Neural progenitor cell (in vitro differentiated cells): Measurements from ENCODE around the gene TCFL5. TPM values are rescaled to one million over a fixed set of nuclear protein-coding genes. Genes with fewer than 3 reads are reported as not detected.
"Not testable (repeated sequence)": the region's sequence is repeated elsewhere in the genome, so short reads cannot be mapped to it uniquely, and the experiment has no call there.

Experiments
- DNase-seq: peaks from one replicate; pipeline ENCODE4 v3.0.0-alpha.2; 2016; ENCODE audit warnings: low spot score
- H2AFZ ChIP-seq: fragments of 200-600 bp; sonication (generic); replicated peaks from 2 replicates; pipeline ENCODE4 v1.6.1; 2016; ENCODE audit warnings: antibody characterized with exemption
- H3F3A ChIP-seq: fragments of 200-600 bp; sonication (generic); 2 replicates; pipeline ENCODE4 v1.6.1; 2016; ENCODE audit warnings: antibody characterized with exemption, low read depth
- H3K27ac ChIP-seq: fragments of 200-600 bp; sonication (generic); 2 replicates; pipeline ENCODE4 v1.5.1; 2016; ENCODE audit warnings: mild to moderate bottlenecking
- H3K27me3 ChIP-seq: fragments of 200-600 bp; sonication (generic); 2 replicates; pipeline ENCODE4 v1.6.1; 2016; ENCODE audit warnings: mild to moderate bottlenecking, moderate library complexity
- H3K36me3 ChIP-seq: fragments of 200-600 bp; sonication (generic); 2 replicates; pipeline ENCODE4 v1.5.1; 2016
- H3K4me1 ChIP-seq: fragments of 200-600 bp; sonication (generic); 2 replicates; pipeline ENCODE4 v1.6.1; 2016; ENCODE audit warnings: mixed run types
- H3K4me2 ChIP-seq: fragments of 200-600 bp; sonication (generic); 2 replicates; pipeline ENCODE4 v1.6.1; 2016
- H3K4me3 ChIP-seq: fragments of 200-600 bp; sonication (generic); 2 replicates; pipeline ENCODE4 v1.5.1; 2016
- H3K79me2 ChIP-seq: fragments of 200-600 bp; sonication (generic); 2 replicates; pipeline ENCODE4 v1.6.1; 2016; ENCODE audit warnings: low read depth
- H3K9ac ChIP-seq: fragments of 200-600 bp; sonication (generic); 2 replicates; pipeline ENCODE4 v1.6.1; 2016
- H3K9me3 ChIP-seq: fragments of 200-600 bp; sonication (generic); 2 replicates; pipeline ENCODE4 v1.5.1; 2016; ENCODE audit warnings: low read depth
- H4K20me1 ChIP-seq: fragments of 200-600 bp; sonication (generic); 2 replicates; pipeline ENCODE4 v1.6.1; 2016; ENCODE audit warnings: low read depth
- H3K27ac Mint-ChIP-seq: 3 replicates; pipeline ENCODE4 v1.8.0; 2021; ENCODE audit warnings: mixed read lengths
- H3K27me3 Mint-ChIP-seq: 2 replicates; pipeline ENCODE4 v1.8.0; 2022; ENCODE audit warnings: low read depth, mild to moderate bottlenecking, inconsistent platforms, moderate library complexity, mixed read lengths; ENCODE audit not compliant: insufficient read depth
- H3K36me3 Mint-ChIP-seq: 3 replicates; pipeline ENCODE4 v1.8.0; 2021; ENCODE audit warnings: mixed read lengths
- H3K4me1 Mint-ChIP-seq: 3 replicates; pipeline ENCODE4 v1.8.0; 2021; ENCODE audit warnings: mixed read lengths
- H3K4me3 Mint-ChIP-seq: 3 replicates; pipeline ENCODE4 v1.8.0; 2021; ENCODE audit warnings: mild to moderate bottlenecking, moderate library complexity, mixed read lengths
- H3K9me3 Mint-ChIP-seq: 3 replicates; pipeline ENCODE4 v1.8.0; 2020; ENCODE audit warnings: mixed read lengths
- CTCF ChIP-seq: fragments of 200-600 bp; sonication (generic); IDR thresholded peaks from 2 replicates; pipeline ENCODE4 v1.5.1; 2017; ENCODE audit warnings: antibody characterized with exemption, mild to moderate bottlenecking
- EZH2 ChIP-seq: fragments of 200-600 bp; sonication (generic); IDR thresholded peaks from 2 replicates; pipeline ENCODE4 v1.6.1; 2017; ENCODE audit warnings: antibody characterized with exemption, mild to moderate bottlenecking, moderate library complexity
- EZH2phosphoT487 ChIP-seq: fragments of 200-600 bp; sonication (generic); IDR thresholded peaks from 2 replicates; pipeline ENCODE4 v1.6.1; 2017; ENCODE audit warnings: antibody characterized with exemption
- total RNA-seq: library from RNA; depleted of rRNA; stranded (reverse); fragments of >200 nt; gene quantifications from 2 replicates; pipeline ENCODE4 v1.2.3, GENCODE V29; 2015; ENCODE audit warnings: low replicate concordance

The TCFL5 gene
- total RNA-seq, 1 donor from 2014 or later = 36.3 TPM

GRCh38 chr20:62856931-62857619 lies 4.5 kb downstream of the TCFL5 start:
- Histone ChIP-seq H2AFZ (no peak overlapping the region), H3K27ac (no peak overlapping the region), H3K27me3 (peaks cover 11% of the 10 kb centered on the region), H3F3A (peaks cover 18% of the 10 kb centered on the region), H3K79me2 (peaks cover 28% of the 10 kb centered on the region), H3K4me1 (peaks cover 12% of the 10 kb centered on the region), H4K20me1 (peaks cover 37% of the 10 kb centered on the region), H3K4me2 (no peak overlapping the region), H3K9me3 (no peaks in the 10 kb centered on the region), H3K36me3 (no peaks in the 10 kb centered on the region), H3K4me3 (no peak overlapping the region), H3K9ac (no peak overlapping the region)
- peaks cover 2% of the 10 kb centered on the region for H3K27me3 Mint-ChIP-seq
- H3K4me3 Mint-ChIP-seq = no peak overlapping the region
- H3K27ac Mint-ChIP-seq = no peak overlapping the region
- H3K4me1 Mint-ChIP-seq = peaks cover 18% of the 10 kb centered on the region
- TF ChIP-seq CTCF (no peak), EZH2phosphoT487 (no peak), EZH2 (no peak)
- H3K9me3 Mint-ChIP-seq = no peaks in the 10 kb centered on the region
- H3K36me3 Mint-ChIP-seq = peaks cover 27% of the 10 kb centered on the region
- DNase-seq = no peak

- H3K27me3 Mint-ChIP-seq = peaks cover 2% of the 10 kb centered on the region
- Histone ChIP-seq H3K27ac (no peak overlapping the region), H3K4me3 (no peak overlapping the region), H3K9me3 (no peaks in the 10 kb centered on the region), H3K79me2 (peaks cover 23% of the 10 kb centered on the region), H2AFZ (no peak overlapping the region), H3K4me1 (peaks cover 10% of the 10 kb centered on the region), H3K36me3 (no peaks in the 10 kb centered on the region), H3F3A (peaks cover 10% of the 10 kb centered on the region), H3K9ac (no peak overlapping the region), H3K4me2 (no peak overlapping the region), H3K27me3 (peaks cover 4% of the 10 kb centered on the region), H4K20me1 (peaks cover 46% of the 10 kb centered on the region)
- no peak overlapping the region for H3K27ac Mint-ChIP-seq
- TF ChIP-seq EZH2 (no peak), CTCF (no peak), EZH2phosphoT487 (no peak)
- no peak for DNase-seq
- H3K36me3 Mint-ChIP-seq = peaks cover 29% of the 10 kb centered on the region
- peaks cover 11% of the 10 kb centered on the region for H3K4me1 Mint-ChIP-seq
- no peaks in the 10 kb centered on the region for H3K9me3 Mint-ChIP-seq
- no peak overlapping the region for H3K4me3 Mint-ChIP-seq
Observed at GRCh38 chr20:62855120-62855519, 6.5 kb downstream of the TCFL5 start.

GRCh38 chr20:62854121-62854520 lies 7.5 kb downstream of the TCFL5 start:
- H3K79me2 ChIP-seq = peaks cover 13% of the 10 kb centered on the region
- no peak for TF ChIP-seq CTCF
- TF ChIP-seq EZH2phosphoT487 = no peak
- no peak for TF ChIP-seq EZH2
- H3K36me3 ChIP-seq = no peaks in the 10 kb centered on the region
- no peaks in the 10 kb centered on the region for H3K27me3 ChIP-seq
- no peak overlapping the region for H3K9ac ChIP-seq
- H3K27ac ChIP-seq = no peak overlapping the region
- Mint-ChIP-seq H3K9me3 (no peaks in the 10 kb centered on the region), H3K27ac (no peak overlapping the region), H3K27me3 (peaks cover 2% of the 10 kb centered on the region), H3K4me3 (no peak overlapping the region), H3K36me3 (peaks cover 30% of the 10 kb centered on the region), H3K4me1 (peaks cover 2% of the 10 kb centered on the region)
- DNase-seq = no peak
- no peaks in the 10 kb centered on the region for H3K9me3 ChIP-seq
- H3F3A ChIP-seq = peaks cover 3% of the 10 kb centered on the region
- H3K4me1 ChIP-seq = peaks cover 2% of the 10 kb centered on the region
- H3K4me2 ChIP-seq = no peak overlapping the region
- no peak overlapping the region for H3K4me3 ChIP-seq
- no peak overlapping the region for H2AFZ ChIP-seq
- H4K20me1 ChIP-seq = peaks cover 36% of the 10 kb centered on the region

GRCh38 chr20:62853304-62853703 lies 8.3 kb downstream of the TCFL5 start:
- not testable (repeated sequence) for H2AFZ ChIP-seq, H3K4me2 ChIP-seq, H3K4me1 Mint-ChIP-seq, H3K27ac Mint-ChIP-seq, H3K36me3 ChIP-seq, H3K9ac ChIP-seq, H3K4me1 ChIP-seq, H3K27me3 ChIP-seq, H3K9me3 ChIP-seq, H3K4me3 ChIP-seq, H3K27me3 Mint-ChIP-seq, H3K9me3 Mint-ChIP-seq, H3K4me3 Mint-ChIP-seq, H3K27ac ChIP-seq, H3F3A ChIP-seq, DNase-seq, H3K79me2 ChIP-seq
- H3K36me3 Mint-ChIP-seq = peaks cover 30% of the 10 kb centered on the region
- peaks cover 28% of the 10 kb centered on the region for H4K20me1 ChIP-seq
